Measurements from ENCODE around the gene STRA8.

The STRA8 gene

DNA sequence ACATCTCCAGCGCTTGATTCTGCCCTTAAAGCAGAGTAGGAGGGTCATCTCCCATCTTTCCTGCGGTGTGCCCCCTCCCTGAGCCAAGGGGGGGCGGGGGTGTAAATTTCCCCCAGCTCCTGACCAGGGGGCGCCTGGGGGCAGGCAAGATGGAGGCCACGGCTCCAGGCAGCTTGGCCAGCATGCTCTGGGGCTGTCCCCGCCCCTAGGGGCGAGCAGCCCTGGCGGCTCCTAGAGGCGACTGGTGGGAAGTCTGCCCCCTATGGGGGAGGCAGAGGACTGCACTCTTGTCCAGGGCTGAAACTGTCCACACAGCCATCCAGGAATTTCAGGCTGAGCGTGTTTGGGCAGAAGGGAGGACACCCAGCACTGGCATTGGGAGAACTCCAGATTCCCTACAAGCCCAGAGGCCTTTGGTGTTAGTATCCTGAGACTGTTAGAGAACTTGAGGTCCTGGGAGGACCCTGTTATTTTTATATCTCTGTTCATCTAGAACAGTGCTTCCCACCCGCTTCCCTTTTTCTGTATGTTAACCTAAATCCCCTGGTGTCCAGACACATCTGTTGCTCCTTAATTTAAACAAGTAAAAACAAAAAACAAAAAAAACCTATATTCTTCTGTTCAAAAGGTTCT is 4.6 kb downstream of the STRA8 start:
- DNase-seq (ENCODE audit: low spot score), result no peak

DNA sequence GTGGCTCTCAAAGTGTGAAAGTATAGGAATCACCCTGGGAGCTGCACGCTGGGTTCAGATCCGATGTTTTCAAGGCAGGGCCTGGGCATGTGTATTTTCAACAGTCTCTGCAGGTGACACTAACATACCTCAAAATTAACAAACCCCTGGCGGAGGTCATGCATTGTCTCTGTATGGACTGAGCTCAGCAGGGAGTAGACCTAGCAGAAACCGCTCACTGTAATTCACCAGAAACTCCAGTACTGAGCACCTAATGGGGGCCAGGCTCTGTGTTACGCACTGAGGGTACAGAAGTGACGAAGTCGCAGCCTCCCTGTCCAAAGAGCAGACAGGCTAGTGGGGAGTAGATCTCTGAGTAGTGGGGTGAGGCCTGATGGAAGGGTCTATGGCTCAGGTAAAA is 5.6 kb downstream of the STRA8 start:
- DNase-seq (ENCODE audit: low spot score), result no peak

DNA sequence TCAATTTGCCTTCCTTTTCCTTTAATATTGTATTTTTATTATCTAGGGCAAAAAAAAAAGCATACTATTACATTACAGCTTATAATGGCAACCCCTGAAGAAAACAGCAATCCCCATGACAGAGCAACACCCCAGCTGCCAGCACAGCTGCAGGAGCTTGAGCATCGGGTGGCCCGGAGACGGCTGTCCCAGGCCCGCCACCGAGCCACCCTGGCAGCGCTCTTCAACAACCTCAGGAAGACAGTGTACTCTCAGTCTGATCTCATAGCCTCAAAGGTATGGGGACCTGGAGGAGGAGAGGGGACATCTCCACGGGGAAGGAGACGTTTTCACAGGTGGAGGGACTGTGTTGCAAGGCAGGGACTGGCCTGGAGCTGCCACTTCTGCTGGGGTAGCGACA is 6.8 kb downstream of the STRA8 start:
- DNase-seq (ENCODE audit: low spot score), result no peak

DNA sequence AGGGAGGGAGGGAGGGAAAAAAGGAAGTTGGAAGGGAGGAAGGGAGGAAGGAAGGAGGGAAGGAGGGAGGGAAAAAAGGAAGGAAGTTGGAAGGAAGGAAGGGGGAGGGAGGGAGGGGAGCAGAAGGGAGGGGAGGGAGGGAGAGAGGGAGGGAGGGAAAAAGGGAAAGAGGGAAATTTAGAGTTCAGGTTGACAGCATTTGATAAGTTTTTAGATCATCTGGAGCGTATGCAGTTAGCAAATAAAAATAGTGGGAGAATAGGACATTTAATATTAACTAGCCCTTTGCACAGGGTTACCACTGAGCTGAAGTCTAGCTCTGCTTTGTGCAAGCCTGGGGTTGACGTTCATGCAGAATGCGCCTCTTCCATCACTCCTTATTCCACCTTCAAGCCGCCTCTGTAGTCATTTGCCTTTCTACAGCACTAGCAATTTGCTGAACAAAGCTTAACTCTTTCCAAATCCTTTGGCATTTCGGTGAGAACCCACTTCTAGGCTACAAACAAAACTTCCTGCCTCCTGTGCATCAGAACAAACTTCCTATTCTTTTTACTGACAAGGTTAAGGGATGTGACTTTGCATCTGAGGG is 8.6 kb downstream of the STRA8 start:
- no peak for DNase-seq (ENCODE audit: low spot score)

DNA sequence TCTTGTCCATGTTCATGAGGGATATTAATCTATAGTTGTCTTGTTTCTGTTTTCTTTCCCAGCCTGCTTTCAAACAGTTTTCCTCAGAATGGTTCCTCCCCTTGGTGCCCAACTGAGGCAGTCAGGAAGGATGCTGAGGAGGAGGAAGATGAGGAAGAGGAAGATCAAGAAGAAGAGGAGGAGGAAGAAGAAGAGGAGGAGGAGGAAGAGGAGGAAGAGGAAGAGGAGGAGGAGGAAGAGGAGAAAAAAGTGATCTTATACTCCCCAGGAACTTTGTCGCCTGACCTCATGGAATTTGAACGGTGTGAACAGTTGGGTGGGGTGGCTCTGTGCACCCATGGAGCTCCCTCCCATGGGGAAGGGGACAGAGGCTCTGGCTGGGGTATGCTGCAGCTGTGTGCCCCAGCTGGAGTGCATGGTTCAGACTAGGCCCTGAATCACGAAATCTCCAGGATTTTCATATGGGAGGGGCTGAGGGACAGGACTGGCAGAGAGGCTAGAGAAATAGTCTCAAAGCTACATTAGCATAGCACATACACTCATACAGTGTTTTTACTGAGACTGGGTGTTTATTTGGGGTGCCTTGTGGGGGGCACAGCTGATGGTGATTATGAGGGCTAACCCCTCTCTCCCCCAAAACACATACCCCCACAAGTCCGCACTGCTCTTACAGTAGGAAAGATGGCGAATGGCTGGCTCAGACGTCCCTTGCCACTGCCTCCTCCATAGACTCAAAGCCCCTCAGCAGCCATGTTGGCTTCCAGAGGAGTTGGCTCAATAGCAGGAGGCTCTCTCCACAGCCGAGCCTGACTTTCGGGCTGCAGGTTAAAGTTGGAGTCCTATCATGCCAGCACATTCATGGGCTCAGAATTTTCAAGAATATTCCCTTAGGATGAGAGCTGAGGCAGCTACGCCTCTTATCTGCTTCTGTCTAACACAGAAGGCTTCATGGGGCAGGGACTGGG is 11.9 kb downstream of the STRA8 start:
- no peak for DNase-seq (ENCODE audit: low spot score)

DNA sequence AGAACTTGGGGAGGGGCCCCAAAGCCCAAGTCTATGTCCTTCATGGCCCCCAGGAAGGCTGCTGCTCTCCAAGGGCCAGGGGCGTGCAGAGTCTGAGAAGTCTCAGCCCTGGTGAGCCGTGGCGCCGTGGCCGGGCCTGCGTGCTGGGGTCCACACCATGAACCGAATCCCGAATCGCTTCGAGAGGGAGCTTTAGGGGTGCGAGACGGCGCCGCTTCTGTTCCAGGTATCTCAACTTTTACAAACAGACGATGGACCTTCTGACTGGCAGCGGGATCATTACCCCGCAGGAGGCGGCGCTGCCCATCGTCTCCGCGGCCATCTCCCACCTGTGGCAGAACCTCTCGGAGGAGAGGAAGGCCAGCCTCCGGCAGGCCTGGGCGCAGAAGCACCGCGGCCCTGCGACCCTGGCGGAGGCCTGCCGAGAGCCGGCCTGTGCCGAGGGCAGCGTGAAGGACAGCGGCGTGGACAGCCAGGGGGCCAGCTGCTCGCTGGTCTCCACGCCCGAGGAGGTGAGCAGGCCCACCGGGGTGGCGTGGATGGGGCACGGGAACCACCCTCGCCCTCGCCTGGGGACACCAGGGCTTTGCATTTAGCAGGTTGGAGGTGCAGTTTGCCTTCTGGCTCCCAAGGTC is 12.7 kb downstream of the STRA8 start:
- no peak for DNase-seq (ENCODE audit: low spot score)

DNA sequence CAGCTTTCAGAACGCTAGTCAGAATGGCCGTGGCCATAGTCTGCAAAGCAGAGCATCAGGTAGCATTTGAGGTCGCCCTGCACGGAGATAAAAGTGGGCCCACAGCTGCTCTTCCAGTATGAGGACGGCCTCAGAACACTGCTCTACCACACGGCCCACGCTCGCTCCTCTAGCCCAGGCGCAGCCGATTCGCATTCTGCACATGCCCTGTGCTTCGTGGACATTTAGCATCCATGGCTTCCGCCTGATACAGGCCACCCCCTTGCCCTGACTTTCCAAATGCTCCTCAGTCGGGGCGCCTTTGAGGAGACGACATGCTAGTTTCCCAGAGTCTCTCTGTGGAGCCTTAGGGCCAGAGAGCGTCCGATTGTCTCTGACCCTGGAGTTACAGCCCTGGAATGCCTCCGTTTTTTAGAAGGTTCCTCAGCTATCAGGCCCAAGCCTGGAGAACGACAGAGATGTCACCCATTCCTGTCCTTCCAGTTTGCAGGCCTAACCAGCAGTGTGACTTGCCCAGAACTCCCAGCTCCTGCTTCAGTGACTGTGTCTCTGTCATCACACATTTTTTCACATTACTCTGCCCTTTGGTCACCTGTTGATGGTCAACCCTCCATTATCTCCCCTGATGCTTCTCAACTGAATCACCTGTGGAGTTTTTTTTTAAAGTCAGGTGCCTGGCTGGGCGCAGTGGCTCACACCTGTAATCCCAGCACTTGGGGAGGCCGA is 14.3 kb downstream of the STRA8 start:
- DNase-seq (ENCODE audit: low spot score), result no peak

DNA sequence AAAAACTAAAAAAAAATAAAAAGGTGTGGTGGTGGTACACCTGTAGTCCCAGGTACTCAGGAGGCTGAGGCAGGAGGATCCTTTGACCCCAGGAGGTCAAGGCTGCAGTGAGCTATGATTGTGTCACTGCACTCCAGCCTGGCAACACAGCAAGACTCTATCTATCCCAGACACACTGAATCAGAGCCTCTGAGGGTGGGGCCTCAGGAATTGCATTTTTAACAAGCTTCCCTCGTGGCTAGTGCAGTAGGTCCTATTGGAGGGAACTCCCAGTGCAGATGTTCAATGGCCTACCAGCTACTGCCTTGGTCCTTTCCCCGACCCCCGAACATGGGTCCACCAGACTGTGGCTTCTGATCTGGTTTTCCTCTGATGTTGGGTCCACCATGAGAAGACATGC is 14.9 kb downstream of the STRA8 start:
- no peak for DNase-seq (ENCODE audit: low spot score)

DNA sequence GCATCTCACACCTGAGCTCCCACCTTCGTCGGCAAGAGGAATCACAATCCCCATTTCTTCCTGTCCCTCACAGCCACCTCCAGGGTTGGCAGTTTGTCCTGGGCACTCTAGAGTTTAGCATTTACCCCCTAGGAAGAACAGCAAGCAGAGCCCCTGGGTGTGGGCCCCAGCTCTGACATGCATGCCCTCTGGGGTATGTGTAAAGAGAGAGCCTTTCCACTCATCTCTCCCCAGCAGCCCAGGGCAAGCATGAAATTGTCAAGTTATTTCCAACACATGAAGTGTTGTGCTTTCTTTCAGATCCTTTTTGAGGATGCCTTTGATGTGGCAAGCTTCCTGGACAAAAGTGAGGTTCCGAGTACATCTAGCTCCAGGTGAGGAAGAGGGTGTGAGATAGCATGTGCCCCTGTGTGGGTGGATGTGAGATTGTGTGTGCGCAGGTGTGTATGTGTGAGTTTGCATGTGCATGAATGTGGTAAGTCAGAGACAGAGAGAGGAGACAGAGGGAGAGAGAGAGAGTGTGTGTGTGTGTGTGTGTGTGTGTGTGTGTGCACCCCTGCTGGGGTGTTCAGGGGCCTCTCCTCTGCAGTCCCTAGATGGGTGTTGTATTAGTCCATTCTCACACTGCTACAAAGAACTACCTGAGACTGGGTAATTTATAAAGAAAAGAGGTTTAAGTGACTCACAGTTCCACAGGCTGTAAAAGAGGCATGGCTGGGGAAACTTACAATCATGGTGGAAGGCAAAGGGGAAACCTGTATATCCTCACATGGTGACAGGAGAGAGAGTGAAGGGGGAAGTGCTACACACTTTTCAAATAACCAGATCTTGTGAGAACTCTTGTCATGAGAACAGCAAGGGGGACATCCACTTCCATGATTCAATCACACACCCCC is 18.1 kb downstream of the STRA8 start:
- DNase-seq (ENCODE audit: low spot score), result no peak

DNA sequence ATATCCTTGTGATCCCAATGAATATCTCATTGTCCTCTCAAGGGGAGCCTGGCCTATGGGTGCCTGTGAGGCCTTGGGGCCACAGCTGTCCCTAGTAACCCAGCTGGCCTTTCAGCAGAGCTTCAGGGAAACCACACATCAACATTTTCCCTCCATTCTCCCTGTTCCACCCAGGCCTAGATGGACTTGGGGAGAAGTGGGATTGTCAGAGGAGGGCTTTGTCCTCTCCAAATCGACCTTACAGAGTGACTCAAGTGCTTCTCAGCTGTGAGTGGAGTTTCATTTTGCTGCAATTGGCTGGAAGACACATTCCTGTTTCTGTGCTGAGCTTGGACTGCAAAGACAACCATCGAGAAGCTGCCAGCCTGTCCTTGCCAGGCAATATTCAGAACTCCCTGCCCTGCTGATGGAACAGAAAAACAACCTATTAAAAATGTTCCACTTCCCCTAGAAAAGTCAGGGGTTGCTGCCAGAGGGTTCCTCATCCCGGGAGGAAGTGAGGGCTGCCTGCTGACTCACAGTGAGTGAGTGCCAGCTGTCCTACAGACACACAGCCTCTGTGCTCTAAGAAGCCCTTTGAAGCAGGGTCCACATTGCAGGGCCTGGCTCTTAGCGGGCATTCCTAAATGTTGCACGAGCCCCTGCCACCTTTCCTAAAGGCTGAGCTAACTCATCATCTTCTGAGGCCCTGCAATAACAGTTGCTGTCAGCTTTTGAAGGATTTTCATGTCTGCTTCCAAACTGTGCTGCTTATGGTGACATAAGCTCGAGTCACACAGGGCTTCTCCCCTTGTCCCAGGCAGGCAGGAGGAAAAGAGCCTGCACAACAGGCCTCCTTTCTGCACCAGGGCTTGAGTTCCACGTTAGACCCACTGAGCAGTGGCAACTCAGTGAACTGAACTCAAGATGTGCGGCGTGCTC is 20.5 kb downstream of the STRA8 start:
- peak; percentile 88 for DNase-seq (ENCODE audit: low spot score)

DNA sequence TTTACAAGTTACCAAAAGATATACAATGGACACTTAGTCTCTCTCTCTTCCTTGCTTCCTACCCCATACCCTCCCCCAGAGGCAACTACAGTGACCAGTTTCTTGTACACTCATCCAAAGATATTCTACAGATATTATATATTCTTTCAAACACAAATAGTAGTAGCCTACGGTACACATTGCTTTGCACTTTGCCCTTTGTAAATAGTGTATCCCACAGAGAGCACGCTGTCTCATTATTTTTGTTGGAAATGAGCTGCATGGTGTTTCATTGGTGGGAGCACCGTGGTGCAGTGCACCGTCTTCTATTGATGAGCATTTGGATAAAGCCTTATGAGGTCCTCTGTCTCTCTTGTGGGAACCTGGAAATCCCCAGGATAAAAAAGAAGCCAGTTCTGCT is 24.2 kb downstream of the STRA8 start:
- no peak for DNase-seq (ENCODE audit: low spot score)

DNA sequence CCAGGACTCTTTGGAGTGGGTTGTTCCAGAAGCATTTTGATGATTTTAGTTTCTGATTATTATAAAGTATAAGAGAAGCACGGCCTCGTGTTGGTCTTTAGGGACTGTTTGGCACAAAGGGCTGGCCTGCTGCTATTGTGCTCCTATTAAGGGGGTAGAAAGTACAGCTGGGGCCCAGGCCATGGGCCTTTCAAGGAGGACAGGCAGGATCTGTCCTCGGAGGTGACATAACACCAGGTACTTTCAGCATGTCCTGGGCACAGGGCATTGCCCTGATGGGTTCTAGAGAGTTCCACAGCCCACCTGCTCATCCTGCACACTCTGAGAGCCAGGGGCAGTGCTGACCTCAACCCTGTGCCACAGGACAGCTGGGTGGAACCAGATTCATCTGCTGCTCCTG is 24.9 kb downstream of the STRA8 start:
- no peak for DNase-seq (ENCODE audit: low spot score)

DNA sequence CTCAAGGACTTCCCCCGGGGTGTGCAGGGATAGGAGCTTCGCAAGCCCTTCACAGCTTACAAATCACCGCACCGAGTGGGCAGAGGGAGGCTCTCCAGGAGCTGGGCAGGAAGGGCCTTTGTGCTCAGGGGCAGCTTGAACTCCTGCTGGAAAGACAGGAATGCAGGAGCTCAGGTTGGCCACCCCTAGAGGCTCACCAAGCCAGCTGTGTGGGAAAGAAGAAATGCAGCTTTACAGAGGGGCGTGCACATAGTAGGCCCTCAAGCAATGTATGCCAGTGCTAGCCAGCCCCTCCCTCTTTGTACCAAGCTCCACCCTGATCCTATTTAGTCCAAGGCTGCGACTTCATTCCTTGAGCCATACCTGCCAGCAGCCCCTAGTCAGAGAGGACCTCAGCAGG is 26.1 kb downstream of the STRA8 start:
- no peak for DNase-seq (ENCODE audit: low spot score)

DNA sequence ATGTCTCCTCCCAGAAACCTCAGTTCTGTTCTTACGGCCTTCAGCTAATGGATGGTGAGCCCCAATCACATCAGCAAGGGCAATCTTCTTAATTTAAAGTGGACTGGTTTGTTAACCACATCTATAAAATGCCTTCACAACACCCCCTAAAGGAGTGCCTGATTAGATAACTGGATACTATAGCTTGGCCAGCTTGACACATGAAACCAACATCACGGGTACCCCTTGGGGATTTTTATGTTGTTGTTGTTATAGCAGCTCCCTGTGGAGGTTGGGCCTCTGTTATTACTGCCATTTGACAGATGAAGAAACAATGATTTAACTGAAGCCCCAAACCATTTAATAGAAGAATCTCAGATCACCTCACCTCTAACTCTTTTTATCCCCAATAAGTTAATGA is 26.8 kb downstream of the STRA8 start:
- no peak for DNase-seq (ENCODE audit: low spot score)

DNA sequence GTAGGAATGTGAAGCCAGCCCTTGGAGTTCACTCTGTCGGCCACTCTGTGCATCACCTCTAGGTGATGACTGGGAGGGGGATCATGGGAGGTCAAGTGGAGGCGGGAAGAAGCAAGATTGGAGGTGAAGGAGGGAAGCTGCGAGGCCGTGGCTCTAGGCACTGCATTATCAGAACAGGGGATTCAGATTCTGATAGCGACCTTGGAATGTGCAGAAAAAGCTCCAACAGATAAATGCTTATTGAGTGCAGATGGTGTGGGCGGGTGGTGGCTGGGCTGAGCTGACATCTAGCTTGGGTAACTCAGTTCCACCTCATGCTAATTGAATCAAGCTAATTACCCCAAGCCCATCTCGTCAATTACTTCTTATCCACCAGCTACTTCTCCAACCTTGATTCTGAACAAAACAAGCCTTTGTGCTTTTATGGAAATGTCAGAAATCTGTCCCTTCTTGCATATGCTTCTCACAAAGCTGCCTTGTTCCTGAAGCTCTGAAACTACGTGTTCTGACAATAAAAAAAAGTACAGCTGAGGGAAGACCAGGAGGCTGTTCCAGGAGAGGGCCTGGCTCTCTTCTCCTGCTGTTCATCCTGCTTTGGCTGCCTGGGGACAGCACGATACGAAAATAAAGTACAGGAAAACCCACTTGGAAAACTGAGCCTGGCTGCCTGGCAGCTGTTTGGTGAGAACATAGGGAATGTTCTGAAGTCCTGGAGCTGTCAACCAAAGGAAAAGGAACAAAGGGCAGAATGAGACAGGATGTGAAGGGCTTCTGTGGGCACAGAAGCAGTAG is 27.5 kb downstream of the STRA8 start:
- DNase-seq (ENCODE audit: low spot score), result no peak

DNA sequence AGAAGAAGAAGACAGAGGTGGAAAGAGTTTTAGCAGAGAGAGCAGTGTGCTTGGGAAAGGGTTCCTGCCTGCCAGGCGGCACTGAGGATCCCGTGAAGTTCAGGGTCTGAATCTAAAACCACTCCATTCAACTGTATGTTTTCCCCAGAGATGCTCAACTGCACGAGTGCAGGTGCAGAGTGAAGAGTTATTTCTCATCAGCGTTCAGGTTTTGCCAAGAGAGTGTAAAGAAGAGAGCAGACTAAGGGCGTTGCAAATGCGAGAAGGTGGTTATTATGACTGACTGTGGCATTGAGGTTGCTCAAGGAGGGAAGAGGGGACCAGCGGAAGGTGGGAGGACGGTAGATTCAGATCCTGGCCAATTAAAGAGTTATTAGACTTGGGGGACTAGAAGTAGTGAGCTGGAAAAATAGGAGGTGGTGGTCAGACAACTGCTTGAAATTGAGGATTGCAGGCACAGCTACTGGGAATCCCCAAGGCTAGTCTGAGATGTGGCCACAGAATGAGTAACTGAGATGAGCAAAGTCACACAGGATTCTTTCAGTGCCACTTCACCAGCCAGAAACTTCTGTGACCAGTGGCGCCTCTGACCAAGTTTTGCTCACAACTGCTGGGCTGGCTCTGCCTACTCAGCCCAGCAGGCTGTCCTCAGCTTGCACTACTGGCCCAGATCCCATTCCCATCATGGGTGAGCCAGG is 29.1 kb downstream of the STRA8 start:
- no peak for DNase-seq (ENCODE audit: low spot score)

DNA sequence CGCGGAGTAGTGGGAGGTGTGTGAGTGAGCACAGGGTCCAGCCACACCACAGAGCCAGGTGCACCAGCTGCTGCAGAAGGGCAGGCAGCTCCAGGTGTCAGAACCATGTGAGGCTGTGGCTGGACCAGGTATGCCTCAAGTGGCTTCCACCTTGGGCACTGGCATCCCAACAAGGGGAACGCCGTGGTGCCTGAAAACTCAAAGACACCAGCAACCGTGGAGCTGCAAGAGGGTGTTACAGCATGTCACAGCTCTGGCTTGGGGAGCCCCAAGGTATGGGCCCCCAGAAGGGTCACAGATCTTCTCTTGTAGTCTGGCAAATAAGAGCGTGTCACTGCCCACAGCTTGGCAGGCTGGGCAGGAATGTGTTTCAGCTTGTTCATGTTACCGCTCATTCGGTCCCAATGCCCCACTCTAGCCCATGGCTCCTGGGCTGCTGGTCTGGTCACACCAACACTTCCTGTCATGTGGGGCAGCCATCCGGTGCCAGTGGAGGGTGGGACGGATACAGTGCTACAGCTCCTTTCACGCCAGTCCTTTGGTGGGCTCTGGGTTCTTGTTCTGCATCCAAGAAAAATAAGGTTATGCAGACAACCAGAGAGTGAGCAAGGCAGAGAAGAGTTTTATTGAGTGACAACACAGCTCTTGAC is 29.8 kb downstream of the STRA8 start:
- no peak for DNase-seq (ENCODE audit: low spot score)

DNA sequence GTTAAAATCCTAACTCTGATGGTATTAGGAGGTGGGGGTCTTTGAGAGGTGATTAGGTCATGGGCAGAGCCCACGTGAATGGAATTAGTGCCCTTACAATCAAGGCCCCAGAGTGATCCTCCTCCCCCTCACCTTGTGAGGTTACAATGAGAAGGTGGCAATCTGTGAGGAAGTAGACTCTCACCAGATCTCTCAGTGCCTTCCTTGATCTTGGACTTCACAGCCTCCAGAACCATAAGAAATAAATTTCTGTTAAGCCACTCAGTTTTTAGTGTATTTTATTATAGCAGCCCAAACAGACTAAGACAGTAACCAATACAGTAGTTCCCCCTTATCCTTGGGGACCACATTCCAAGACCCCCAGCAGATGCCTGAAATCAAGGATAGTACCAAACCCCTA is 32.0 kb downstream of the STRA8 start:
- DNase-seq (ENCODE audit: low spot score), result no peak
